SK-N-SH (cell line): ENCODE measurements around the gene ZBTB4. TPM values are rescaled to one million over a fixed set of nuclear protein-coding genes. Genes with fewer than 3 reads are reported as not detected.

Experiments
- CTCF ChIA-PET: fragments of 300-600, 350-600 bp; formaldehyde crosslinking; extraction: SDS; loops from one replicate; lab custom pipeline; 2021; lab: Yijun Ruan, JAX
- POLR2A ChIA-PET: fragments of 350-600 bp; sonication (Branson Sonifier 250); formaldehyde crosslinking; extraction: SDS; loops from one replicate; lab custom pipeline; 2020; ENCODE audit warnings: antibody characterized with exemption, inconsistent platforms; lab: Yijun Ruan, JAX
- DNase-seq: peaks from one replicate; pipeline ENCODE4 v3.0.0; 2012
- H2AFZ ChIP-seq: fragments of 200-600 bp; sonication (generic); 2 replicates; pipeline ENCODE4 v1.8.1; 2016; ENCODE audit warnings: antibody characterized with exemption, mild to moderate bottlenecking, low read depth
- H3F3A ChIP-seq: fragments of 200-600 bp; sonication (generic); replicated peaks from 2 replicates; pipeline ENCODE3; 2016; ENCODE audit warnings: antibody characterized with exemption, mild to moderate bottlenecking; ENCODE audit not compliant: insufficient read depth
- H3K27ac ChIP-seq, 2 experiments: fragments of 200-500 bp in 1 of 2; fragments of 200-600 bp in 1 of 2; sonication (Bioruptor generic) in 1 of 2; sonication (generic), shearing (Covaris generic) in 1 of 2; 2 replicates each; pipeline versions ENCODE4 v1.5.1 to v1.6.1; 2014 to 2016; ENCODE audit warnings: low read depth in 2 of 2, inconsistent platforms in 1 of 2, low read length in 1 of 2, mild to moderate bottlenecking in 1 of 2, mixed read lengths in 1 of 2
- H3K27me3 ChIP-seq: fragments of 200-600 bp; sonication (generic), shearing (Covaris generic); 2 replicates; pipeline ENCODE4 v1.6.1; 2016; ENCODE audit warnings: mixed run types; ENCODE audit not compliant: insufficient read depth
- H3K36me3 ChIP-seq, 2 experiments: fragments of 200-500 bp in 1 of 2; fragments of 200-600 bp in 1 of 2; sonication (Bioruptor generic) in 1 of 2; sonication (generic) in 1 of 2; replicated peaks in 1 of 2; 2 replicates each; pipeline versions ENCODE3 to v1.5.1; 2014 to 2016; ENCODE audit warnings: low read length in 1 of 2, mild to moderate bottlenecking in 1 of 2; ENCODE audit not compliant: insufficient read depth in 2 of 2, control insufficient read depth in 1 of 2
- H3K4me1 ChIP-seq, 2 experiments: fragments of 200-500 bp in 1 of 2; fragments of 200-600 bp in 1 of 2; sonication (Bioruptor generic) in 1 of 2; sonication (generic), shearing (Covaris generic) in 1 of 2; 2 replicates each; pipeline versions ENCODE4 v1.5.1 to v1.6.1; 2014 to 2016; ENCODE audit warnings: low read depth in 1 of 2, low read length in 1 of 2, mixed run types in 1 of 2; ENCODE audit not compliant: insufficient read depth in 2 of 2, control insufficient read depth in 1 of 2
- H3K4me2 ChIP-seq: fragments of 200-600 bp; sonication (generic), shearing (Covaris generic); 2 replicates; pipeline ENCODE4 v1.6.1; 2017; ENCODE audit warnings: mixed run types
- H3K4me3 ChIP-seq, 2 experiments: fragments of 200-500 bp in 1 of 2; fragments of 200-600 bp in 1 of 2; sonication (Bioruptor generic) in 1 of 2; sonication (generic), shearing (Covaris generic) in 1 of 2; 2 replicates each; pipeline versions ENCODE4 v1.5.1 to v1.8.1; 2014 to 2016; ENCODE audit warnings: low read depth in 2 of 2, inconsistent platforms in 1 of 2, low read length in 1 of 2, mild to moderate bottlenecking in 1 of 2, mixed read lengths in 1 of 2, moderate library complexity in 1 of 2
- H3K79me2 ChIP-seq: fragments of 200-600 bp; sonication (generic); 2 replicates; pipeline ENCODE4 v1.8.1; 2017; ENCODE audit warnings: mild to moderate bottlenecking; ENCODE audit not compliant: insufficient read depth
- H3K9ac ChIP-seq: fragments of 200-600 bp; sonication (generic); 2 replicates; pipeline ENCODE4 v1.6.1; 2017; ENCODE audit warnings: mixed run types
- H3K9me2 ChIP-seq: fragments of 200-600 bp; sonication (generic); 2 replicates; pipeline ENCODE4 v1.6.1; 2017; ENCODE audit warnings: mixed run types
- H3K9me3 ChIP-seq: fragments of 200-600 bp; sonication (generic); 2 replicates; pipeline ENCODE4 v1.6.1; 2017; ENCODE audit warnings: mixed run types, mild to moderate bottlenecking, moderate library complexity
- H4K20me1 ChIP-seq: fragments of 200-600 bp; sonication (generic); 2 replicates; pipeline ENCODE4 v1.6.1; 2017; ENCODE audit warnings: mild to moderate bottlenecking, mixed run types; ENCODE audit not compliant: insufficient read depth
- FOSL2 ChIP-seq: IDR thresholded peaks from 2 replicates; pipeline ENCODE4 v1.4.0; 2012; ENCODE audit warnings: low read depth, mild to moderate bottlenecking, moderate library complexity, borderline replicate concordance
- FOXJ3 ChIP-seq: sonication (generic); formaldehyde crosslinking; IDR thresholded peaks from 2 replicates; pipeline ENCODE4 v1.5.1; 2020; ENCODE audit warnings: mild to moderate bottlenecking, missing genetic modification reagents
- GABPA ChIP-seq: IDR thresholded peaks from 2 replicates; pipeline ENCODE4 v1.4.0; 2012; ENCODE audit warnings: low read depth, mild to moderate bottlenecking
- NRF1 ChIP-seq: IDR thresholded peaks from 2 replicates; pipeline ENCODE4 v1.6.1; 2012; ENCODE audit warnings: low read depth, mild to moderate bottlenecking, low read length
- RCOR1 ChIP-seq: fragments of 150-350 bp; IDR thresholded peaks from 2 replicates; pipeline ENCODE4 v1.6.1; 2017; ENCODE audit warnings: antibody characterized with exemption, low read length
- RXRA ChIP-seq: IDR thresholded peaks from 2 replicates; pipeline ENCODE4 v1.4.0; 2012; ENCODE audit warnings: low read depth, mild to moderate bottlenecking, borderline replicate concordance
- TAF1 ChIP-seq: IDR thresholded peaks from 2 replicates; pipeline ENCODE4 v1.6.1; 2012; ENCODE audit warnings: low read depth, mild to moderate bottlenecking, low read length, moderate library complexity, borderline replicate concordance
- TCF12 ChIP-seq: IDR thresholded peaks from 2 replicates; pipeline ENCODE4 v1.4.0; 2012
- USF2 ChIP-seq: fragments of 150-350 bp; IDR thresholded peaks from 2 replicates; pipeline ENCODE4 v1.6.1; 2017; ENCODE audit warnings: antibody characterized with exemption, low read length, low read depth, borderline replicate concordance
- YY1 ChIP-seq: IDR thresholded peaks from 2 replicates; pipeline ENCODE4 v1.4.0; 2012; ENCODE audit warnings: low read depth, mild to moderate bottlenecking
- WGBS: methylation state at CpG from one replicate; pipeline ENCODE4 v1.1.6; 2017; ENCODE audit warnings: low lambda C conversion rate; 5-methylcytosine and 5-hydroxymethylcytosine counted together
- polyA plus RNA-seq, 3 experiments: library from polyadenylated mRNA; depleted of rRNA; stranded (reverse); fragments of >200 nt; gene quantifications; 2 replicates each; pipeline ENCODE4 v1.2.3, GENCODE V29; 2012
- TF ChIP-seq, protein P1 (sequence below): IDR thresholded peaks from 2 replicates; pipeline ENCODE4 v1.4.0; 2012; ENCODE audit warnings: low read depth, borderline replicate concordance
- TF ChIP-seq, protein P2 (sequence below): IDR thresholded peaks from 2 replicates; pipeline ENCODE4; 2012

ZBTB4 gene
- polyA plus RNA-seq, 1 of the 3 experiments (the other 2 are of a cell fraction): 12.8 TPM

GRCh38 chr17:7462474-7463371, 16.7 kb downstream of the ZBTB4 start:
- Histone ChIP-seq H3K9me2 (no peaks in the 10 kb centered on the region), H3K79me2 (peaks cover 16% of the 10 kb centered on the region), H4K20me1 (0 out of 2 replicates have a peak, but pooled peaks cover 6% of the 10 kb centered on the region), H3K4me3 (no peak overlapping the region), H3K4me2 (no peak overlapping the region), H3K9me3 (no peaks in the 10 kb centered on the region), H2AFZ (no peak overlapping the region), H3F3A (peaks cover 20% of the 10 kb centered on the region), H3K27me3 (no peaks in the 10 kb centered on the region), H3K27ac (no peak overlapping the region), H3K36me3 (peaks cover 4 to 33% of the 10 kb centered on the region in 2 experiments), H3K9ac (no peak overlapping the region), H3K4me1 (peaks cover 4 to 12% of the 10 kb centered on the region in 2 experiments; a peak in 1 of 4 replicates)
- CTCF ChIA-PET: interaction anchor here (1.1 to 1.3 kb wide), 2 partner anchors 98 to 107 kb away, joined by 3 read pairs; no protein-coding TSS in a partner anchor
- 97% methylated on average over 23 of the region's 44 CpGs for WGBS
- TF ChIP-seq, protein P1, sequence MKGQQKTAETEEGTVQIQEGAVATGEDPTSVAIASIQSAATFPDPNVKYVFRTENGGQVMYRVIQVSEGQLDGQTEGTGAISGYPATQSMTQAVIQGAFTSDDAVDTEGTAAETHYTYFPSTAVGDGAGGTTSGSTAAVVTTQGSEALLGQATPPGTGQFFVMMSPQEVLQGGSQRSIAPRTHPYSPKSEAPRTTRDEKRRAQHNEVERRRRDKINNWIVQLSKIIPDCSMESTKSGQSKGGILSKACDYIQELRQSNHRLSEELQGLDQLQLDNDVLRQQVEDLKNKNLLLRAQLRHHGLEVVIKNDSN: no peak
- TF ChIP-seq TCF12 (no peak), FOXJ3 (no peak), FOSL2 (no peak), USF2 (no peak), RXRA (no peak), GABPA (no peak), YY1 (no peak), NRF1 (no peak), TAF1 (no peak), RCOR1 (no peak)
- TF ChIP-seq, protein P2, sequence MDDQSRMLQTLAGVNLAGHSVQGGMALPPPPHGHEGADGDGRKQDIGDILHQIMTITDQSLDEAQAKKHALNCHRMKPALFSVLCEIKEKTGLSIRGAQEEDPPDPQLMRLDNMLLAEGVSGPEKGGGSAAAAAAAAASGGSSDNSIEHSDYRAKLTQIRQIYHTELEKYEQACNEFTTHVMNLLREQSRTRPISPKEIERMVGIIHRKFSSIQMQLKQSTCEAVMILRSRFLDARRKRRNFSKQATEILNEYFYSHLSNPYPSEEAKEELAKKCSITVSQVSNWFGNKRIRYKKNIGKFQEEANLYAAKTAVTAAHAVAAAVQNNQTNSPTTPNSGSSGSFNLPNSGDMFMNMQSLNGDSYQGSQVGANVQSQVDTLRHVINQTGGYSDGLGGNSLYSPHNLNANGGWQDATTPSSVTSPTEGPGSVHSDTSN: no peak
- no peak for DNase-seq
- POLR2A ChIA-PET: no interaction called here
